HG03460 (cell line): Measurements from ENCODE around the gene VSTM4.

ENCODE experiments used
- ATAC-seq: cut with Tn5 transposase; IDR thresholded peaks from one replicate; pipeline ENCODE4 v1.9.1; 2021; ENCODE audit not compliant: unreplicated experiment

Gene VSTM4

GRCh38 chr10:49050906-49051305 is 64.4 kb downstream of the VSTM4 start:
- no peak for ATAC-seq

GRCh38 chr10:49050366-49050765 is 65.0 kb downstream of the VSTM4 start:
- no peak for ATAC-seq

GRCh38 chr10:49049660-49050059 is 65.7 kb downstream of the VSTM4 start:
- no peak for ATAC-seq

GRCh38 chr10:49047128-49047639 is 68.1 kb downstream of the VSTM4 start:
- ATAC-seq: no peak

GRCh38 chr10:49044293-49045193 is 70.8 kb downstream of the VSTM4 start:
- no peak for ATAC-seq

GRCh38 chr10:49040601-49041000 is 74.7 kb downstream of the VSTM4 start:
- ATAC-seq: no peak

GRCh38 chr10:49039409-49039808 is 75.9 kb downstream of the VSTM4 start:
- no peak for ATAC-seq

GRCh38 chr10:49038711-49039110 is 76.6 kb downstream of the VSTM4 start:
- no peak for ATAC-seq

- no peak for ATAC-seq
These were observed 78.1 kb downstream of the VSTM4 start for GRCh38 chr10:49037187-49037586.

- ATAC-seq: no peak
These were observed 78.7 kb downstream of the VSTM4 start for GRCh38 chr10:49036638-49037037.

- ATAC-seq: no peak
These were observed 79.4 kb downstream of the VSTM4 start for GRCh38 chr10:49035920-49036319.

- ATAC-seq: no peak
These were observed 80.4 kb downstream of the VSTM4 start for GRCh38 chr10:49034925-49035324.

GRCh38 chr10:49033939-49034338 is 81.4 kb downstream of the VSTM4 start:
- ATAC-seq: no peak

- ATAC-seq: no peak
These were observed 85.7 kb downstream of the VSTM4 start for GRCh38 chr10:49029666-49030065.

GRCh38 chr10:49028639-49029038 is 86.7 kb downstream of the VSTM4 start:
- no peak for ATAC-seq

GRCh38 chr10:49025347-49025983 is 89.9 kb downstream of the VSTM4 start:
- no peak for ATAC-seq

- ATAC-seq: no peak
These were observed 90.8 kb downstream of the VSTM4 start for GRCh38 chr10:49024484-49024883.

- ATAC-seq: no peak
These were observed 91.6 kb downstream of the VSTM4 start for GRCh38 chr10:49023752-49024151.

- no peak for ATAC-seq
These were observed 92.3 kb downstream of the VSTM4 start for GRCh38 chr10:49023071-49023470.

- no peak for ATAC-seq
These were observed 93.6 kb downstream of the VSTM4 start for GRCh38 chr10:49021685-49022084.

- ATAC-seq: no peak
These were observed 99.6 kb downstream of the VSTM4 start for GRCh38 chr10:49015700-49016099.

GRCh38 chr10:49012603-49013002 is 102.7 kb downstream of the VSTM4 start:
- no peak for ATAC-seq
